Measurements from ENCODE around the gene IRX5.

The IRX5 gene

DNA sequence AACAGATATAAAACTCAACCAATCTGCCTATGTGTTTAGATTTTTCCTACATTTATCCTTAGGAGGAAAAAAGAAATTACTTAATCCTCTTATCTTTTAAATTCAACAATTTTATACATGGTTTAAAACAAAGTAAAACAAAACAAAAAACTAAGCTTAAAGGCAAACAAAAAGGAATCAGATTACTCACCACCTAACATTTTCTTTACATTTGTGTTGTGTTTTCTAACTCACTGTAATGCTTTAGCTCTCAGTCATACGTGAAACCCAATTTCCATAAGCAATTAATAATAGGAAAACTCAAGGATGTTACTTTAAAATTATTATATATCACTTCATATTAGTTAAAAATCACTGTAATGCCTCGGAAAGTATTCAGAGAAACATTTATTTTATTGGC is 6.7 kb upstream of the IRX5 start:
- TF ChIP-seq, protein P1, sequence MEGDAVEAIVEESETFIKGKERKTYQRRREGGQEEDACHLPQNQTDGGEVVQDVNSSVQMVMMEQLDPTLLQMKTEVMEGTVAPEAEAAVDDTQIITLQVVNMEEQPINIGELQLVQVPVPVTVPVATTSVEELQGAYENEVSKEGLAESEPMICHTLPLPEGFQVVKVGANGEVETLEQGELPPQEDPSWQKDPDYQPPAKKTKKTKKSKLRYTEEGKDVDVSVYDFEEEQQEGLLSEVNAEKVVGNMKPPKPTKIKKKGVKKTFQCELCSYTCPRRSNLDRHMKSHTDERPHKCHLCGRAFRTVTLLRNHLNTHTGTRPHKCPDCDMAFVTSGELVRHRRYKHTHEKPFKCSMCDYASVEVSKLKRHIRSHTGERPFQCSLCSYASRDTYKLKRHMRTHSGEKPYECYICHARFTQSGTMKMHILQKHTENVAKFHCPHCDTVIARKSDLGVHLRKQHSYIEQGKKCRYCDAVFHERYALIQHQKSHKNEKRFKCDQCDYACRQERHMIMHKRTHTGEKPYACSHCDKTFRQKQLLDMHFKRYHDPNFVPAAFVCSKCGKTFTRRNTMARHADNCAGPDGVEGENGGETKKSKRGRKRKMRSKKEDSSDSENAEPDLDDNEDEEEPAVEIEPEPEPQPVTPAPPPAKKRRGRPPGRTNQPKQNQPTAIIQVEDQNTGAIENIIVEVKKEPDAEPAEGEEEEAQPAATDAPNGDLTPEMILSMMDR (IDR thresholded peaks at IDR 0.05; ENCODE audit: insufficient read depth, missing control alignments): no peak
- FAIRE-seq: no peak
- DNase-seq (ENCODE audit: insufficient read length, low spot score): no peak

DNA sequence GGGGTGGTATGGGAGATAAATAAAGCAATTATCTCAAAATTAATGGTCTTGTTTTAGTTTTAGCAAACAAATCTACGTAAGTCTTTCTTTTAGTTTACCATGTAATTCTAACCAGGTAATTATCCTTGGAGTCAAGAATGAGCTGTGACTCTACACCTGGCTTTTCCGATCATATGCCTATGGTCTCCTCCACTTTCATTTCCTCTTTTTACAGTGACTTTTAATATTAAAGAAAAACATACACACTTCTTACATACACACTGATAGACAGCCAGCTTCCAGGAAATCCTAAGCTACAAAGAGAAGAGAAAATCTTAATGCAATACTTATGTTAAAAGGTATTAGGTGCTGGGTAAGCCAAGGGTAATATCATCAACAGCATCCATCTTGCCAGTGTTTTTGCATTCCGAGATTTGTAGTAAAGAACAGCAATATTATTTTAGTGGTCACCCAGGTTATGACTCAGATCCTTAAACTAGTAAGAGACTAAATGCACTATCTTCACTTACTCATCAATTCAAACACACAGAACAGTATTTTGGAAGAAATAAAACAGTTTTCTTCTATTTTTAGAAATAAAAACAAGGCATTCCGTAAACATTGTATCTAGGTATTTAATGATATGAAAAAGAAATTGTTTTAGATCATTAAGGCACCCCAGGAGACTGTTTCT is 4.4 kb upstream of the IRX5 start:
- TF ChIP-seq, protein P1 (IDR thresholded peaks at IDR 0.05; ENCODE audit: insufficient read depth, missing control alignments): no peak
- no peak for FAIRE-seq
- DNase-seq (ENCODE audit: insufficient read length, low spot score): no peak

DNA sequence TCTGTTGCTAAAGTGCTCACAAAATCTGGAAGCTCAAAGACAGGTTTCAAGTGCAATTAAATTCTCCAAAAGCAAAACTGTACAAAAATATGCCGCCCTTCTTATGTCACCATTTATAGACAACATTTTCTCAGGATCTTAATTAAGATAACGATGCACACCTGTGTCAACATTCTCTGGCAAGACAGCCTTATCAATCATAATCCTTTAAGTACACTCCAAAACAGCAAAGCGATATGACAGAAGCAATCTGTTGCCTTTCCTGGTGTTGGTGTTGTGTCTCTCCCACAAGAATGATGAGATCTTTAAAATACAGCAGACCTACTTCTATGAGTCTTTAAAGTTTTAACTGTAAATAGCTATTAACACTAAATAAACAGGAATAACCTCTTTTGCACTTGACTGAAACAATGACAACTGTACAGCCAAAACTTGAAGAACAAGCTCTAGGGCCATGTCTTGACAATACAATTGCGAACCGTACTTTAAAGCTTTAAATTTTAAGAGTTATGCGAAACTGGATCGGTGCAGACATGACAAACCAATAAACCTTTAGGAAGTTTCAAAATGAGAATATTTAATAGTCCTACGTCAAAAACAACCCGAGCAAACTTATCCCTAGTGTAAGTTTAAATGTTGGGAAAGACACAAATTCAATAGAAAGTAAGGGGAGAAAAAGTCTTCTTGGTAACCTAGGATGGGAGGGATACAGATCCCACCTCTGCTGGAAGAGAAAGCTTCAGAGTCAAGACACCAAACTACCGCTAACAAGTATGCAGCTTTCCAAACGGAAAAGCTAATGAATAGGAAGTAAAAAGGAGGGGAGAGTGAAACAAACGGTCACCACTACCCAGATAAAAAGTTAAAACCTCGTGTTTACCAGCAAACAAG is 3.3 kb upstream of the IRX5 start:
- DNase-seq (ENCODE audit: insufficient read length, low spot score): no peak

DNA sequence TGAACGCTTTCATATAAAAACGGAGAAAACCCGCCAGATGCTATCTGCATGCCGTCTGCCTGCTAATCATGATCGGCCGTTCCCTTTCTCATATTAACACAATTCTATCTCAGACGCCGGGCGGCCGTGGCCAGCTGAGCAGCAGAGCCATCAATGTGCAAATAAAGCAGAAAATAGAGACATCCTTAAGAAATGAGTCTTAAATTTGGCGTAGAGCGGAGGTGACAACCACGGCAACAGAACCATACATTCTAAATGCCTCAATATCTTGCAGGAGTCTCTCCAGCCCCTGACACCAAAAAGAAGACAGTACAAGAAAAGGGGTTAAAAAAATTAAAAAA is 2.7 kb upstream of the IRX5 start:
- TF ChIP-seq, protein P1 (IDR thresholded peaks at IDR 0.05; ENCODE audit: insufficient read depth, missing control alignments): no peak
- no peak for FAIRE-seq
- DNase-seq (ENCODE audit: insufficient read length, low spot score): no peak

More for the DNA sequence above, 3.3 kb upstream of the IRX5 start:
- TF ChIP-seq, protein P1 (IDR thresholded peaks at IDR 0.05; ENCODE audit: insufficient read depth, missing control alignments): no peak
- no peak for FAIRE-seq

DNA sequence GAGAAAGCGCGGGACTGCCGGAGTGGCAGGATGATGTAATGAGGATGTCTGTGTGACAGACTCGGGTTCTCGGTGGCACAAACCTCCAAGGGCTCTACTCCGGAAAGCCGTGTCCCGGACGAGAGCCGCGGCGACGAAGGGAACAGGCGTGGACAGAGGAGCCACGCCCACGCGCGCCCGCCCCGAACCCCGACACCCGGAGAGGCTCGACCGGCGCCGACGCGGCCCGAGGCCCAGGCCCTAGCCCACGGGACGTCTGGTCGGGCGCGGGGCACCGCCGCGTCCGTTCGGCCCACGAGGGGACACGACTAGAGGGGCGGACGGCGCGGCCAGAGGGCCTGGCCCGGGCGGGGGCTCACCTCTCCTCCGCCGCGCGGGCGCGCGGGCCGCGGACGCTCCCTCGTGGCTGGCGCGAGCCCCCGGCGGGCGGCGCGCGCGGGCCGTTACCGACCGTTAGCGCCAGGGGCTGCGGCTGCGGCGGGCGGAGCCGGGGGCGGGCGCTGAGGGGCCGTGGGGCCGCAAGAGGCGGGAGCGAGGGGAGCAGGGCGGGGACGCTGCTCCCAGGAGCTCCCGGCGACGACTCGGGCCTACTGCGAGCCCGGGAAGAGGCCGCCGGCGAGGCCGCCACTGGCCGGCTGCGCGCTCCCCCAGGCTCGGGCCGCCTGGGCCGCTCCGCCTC is 2.1 kb upstream of the IRX5 start:
- TF ChIP-seq, protein P1 (IDR thresholded peaks at IDR 0.05; ENCODE audit: insufficient read depth, missing control alignments): peak; percentile 3
- no peak for FAIRE-seq
- DNase-seq (ENCODE audit: insufficient read length, low spot score): no peak

DNA sequence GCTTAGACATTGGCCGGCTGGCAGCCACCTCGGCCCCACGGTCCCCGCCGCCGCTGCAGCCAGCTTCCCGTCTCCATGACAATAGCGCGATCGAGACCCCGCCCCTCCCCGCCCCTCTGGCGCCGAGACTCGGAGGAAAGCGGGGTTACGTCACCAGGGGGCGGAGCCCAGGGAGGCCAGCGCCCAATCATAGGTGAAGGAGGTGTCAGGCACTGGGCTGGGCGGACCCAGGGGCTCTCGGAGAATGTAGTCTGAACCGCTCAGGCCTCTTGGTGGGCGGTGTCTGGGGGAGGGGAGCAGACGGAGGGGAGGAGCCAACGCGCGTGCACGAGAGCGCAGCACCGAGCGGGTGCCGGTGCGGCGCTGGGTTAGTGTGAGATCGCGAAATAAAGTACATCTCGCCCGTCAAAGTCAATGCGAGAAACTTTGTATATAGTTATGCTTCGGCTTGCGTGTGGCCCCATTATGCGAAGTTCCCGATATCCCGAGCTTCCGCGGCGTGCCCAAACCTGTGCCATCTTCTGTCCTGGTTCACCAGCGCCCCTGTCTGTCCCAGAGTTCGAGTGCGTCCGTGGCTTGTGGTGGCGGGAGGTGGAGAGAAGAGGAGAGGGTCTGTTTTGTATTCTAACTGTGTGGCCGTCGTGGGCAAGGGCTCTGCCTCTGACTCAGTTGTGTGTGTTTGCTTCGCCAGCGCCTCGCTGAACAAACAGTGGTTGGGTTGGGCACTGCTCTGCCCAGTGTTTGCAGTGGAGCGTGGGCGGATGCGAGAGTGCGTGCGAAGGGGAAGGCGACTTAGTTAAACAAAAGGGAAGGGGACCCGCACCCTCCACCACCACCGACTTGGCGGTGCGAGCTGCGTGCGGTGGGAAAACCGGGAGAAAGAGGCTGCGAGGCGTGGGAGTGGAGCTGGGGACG is 1.3 kb upstream of the IRX5 start:
- FAIRE-seq (no peak), DNase-seq (ENCODE audit: insufficient read length, low spot score) (no peak)
- TF ChIP-seq, protein P1 (IDR thresholded peaks at IDR 0.05; ENCODE audit: insufficient read depth, missing control alignments): peak; percentile 20

All from D721Med (cell line).